Retinal pigment epithelial cell (primary cell): ENCODE data around the gene BRF1.

ENCODE experiments used
- DNase-seq: peaks from one replicate; pipeline ENCODE4 v3.0.0-alpha.2; 2010; ENCODE audit warnings: low read depth
- H3K4me3 ChIP-seq: 2 replicates; pipeline ENCODE4 v1.5.1; 2011; ENCODE audit warnings: mild to moderate bottlenecking, low read length, control low read depth, moderate library complexity
- CTCF ChIP-seq: conservative IDR thresholded peaks from 2 replicates; pipeline ENCODE4 v1.5.1; 2011; ENCODE audit warnings: low read depth, low read length, control low read depth, inconsistent platforms

BRF1 gene

GRCh38 chr14:105268736-105269354, 32.0 kb downstream of the BRF1 start:
- no peak for DNase-seq
- no peak for TF ChIP-seq CTCF

GRCh38 chr14:105267820-105268548, 32.8 kb downstream of the BRF1 start:
- H3K4me3 ChIP-seq: no peak overlapping the region
- TF ChIP-seq CTCF: no peak
- DNase-seq: no peak

More at GRCh38 chr14:105268736-105269354, 32.0 kb downstream of the BRF1 start:
- no peak overlapping the region for H3K4me3 ChIP-seq

GRCh38 chr14:105261781-105262180, 39.0 kb downstream of the BRF1 start:
- H3K4me3 ChIP-seq: no peak overlapping the region
- DNase-seq: no peak
- TF ChIP-seq CTCF: no peak

- no peak for DNase-seq
- H3K4me3 ChIP-seq: no peak overlapping the region
- no peak for TF ChIP-seq CTCF
Observed at GRCh38 chr14:105260959-105261358, 39.8 kb downstream of the BRF1 start.

- DNase-seq: no peak
- no peak for TF ChIP-seq CTCF
- H3K4me3 ChIP-seq: no peak overlapping the region
Observed at GRCh38 chr14:105258846-105259245, 42.0 kb downstream of the BRF1 start.

- DNase-seq: no peak
- H3K4me3 ChIP-seq: no peak overlapping the region
- TF ChIP-seq CTCF: no peak
Observed at GRCh38 chr14:105257464-105257863, 43.3 kb downstream of the BRF1 start.
